H9 (cell line): ENCODE data around the gene LGR5. TPM values are rescaled to one million over a fixed set of nuclear protein-coding genes. Genes with fewer than 3 reads are reported as not detected.

Experiments used
- DNase-seq: peaks from one replicate; pipeline ENCODE4 v3.0.0-alpha.2; 2017
- H2AFZ ChIP-seq: one replicate; pipeline ENCODE4 v1.6.1; 2013; ENCODE audit warnings: mild to moderate bottlenecking, low read length, control low read depth, moderate library complexity
- H2AK5ac ChIP-seq: 2 replicates; pipeline ENCODE4 v1.6.1; 2013; ENCODE audit warnings: low read length, control low read depth, mixed read lengths; ENCODE audit not compliant: insufficient read length
- H2BK120ac ChIP-seq: one replicate; pipeline ENCODE4 v1.6.1; 2013; ENCODE audit warnings: low read depth, mild to moderate bottlenecking, low read length, control low read depth, inconsistent platforms; ENCODE audit not compliant: poor library complexity, severe bottlenecking
- H2BK12ac ChIP-seq: 2 replicates; pipeline ENCODE4 v1.6.1; 2013; ENCODE audit warnings: low read length, control low read depth, mixed read lengths, low read depth; ENCODE audit not compliant: insufficient read length
- H2BK15ac ChIP-seq: 2 replicates; pipeline ENCODE4 v1.6.1; 2013; ENCODE audit warnings: low read depth, low read length, control low read depth
- H2BK20ac ChIP-seq: one replicate; pipeline ENCODE4 v1.6.1; 2013; ENCODE audit warnings: low read depth, mild to moderate bottlenecking, low read length, control low read depth, inconsistent platforms; ENCODE audit not compliant: poor library complexity, severe bottlenecking
- H2BK5ac ChIP-seq: 2 replicates; pipeline ENCODE4 v1.6.1; 2013; ENCODE audit warnings: low read length, control low read depth, mixed read lengths; ENCODE audit not compliant: insufficient read length
- H3K14ac ChIP-seq: 2 replicates; pipeline ENCODE4 v1.6.1; 2013; ENCODE audit warnings: low read length, control low read depth; ENCODE audit not compliant: insufficient read depth
- H3K18ac ChIP-seq: 2 replicates; pipeline ENCODE4 v1.6.1; 2013; ENCODE audit warnings: low read depth, mild to moderate bottlenecking, mixed read lengths, low read length, control low read depth; ENCODE audit not compliant: insufficient read length
- H3K23ac ChIP-seq: 2 replicates; pipeline ENCODE4 v1.6.1; 2013; ENCODE audit warnings: low read length, control low read depth, mixed read lengths, low read depth; ENCODE audit not compliant: insufficient read length
- H3K23me2 ChIP-seq: 2 replicates; pipeline ENCODE4 v1.6.1; 2013; ENCODE audit warnings: low read depth, mild to moderate bottlenecking, mixed read lengths, low read length, control low read depth; ENCODE audit not compliant: insufficient read length, poor library complexity, severe bottlenecking
- H3K27ac ChIP-seq: 2 replicates; pipeline ENCODE4 v1.5.1; 2013; ENCODE audit warnings: low read length, control low read depth, mixed read lengths, low read depth; ENCODE audit not compliant: insufficient read length
- H3K27me3 ChIP-seq: 2 replicates; pipeline ENCODE4 v1.6.1; 2013; ENCODE audit warnings: low read length, control low read depth, inconsistent platforms; ENCODE audit not compliant: insufficient read depth
- H3K4ac ChIP-seq: 2 replicates; pipeline ENCODE4 v1.6.1; 2013; ENCODE audit warnings: low read depth, mild to moderate bottlenecking, control low read depth, inconsistent platforms, low read length, moderate library complexity
- H3K4me1 ChIP-seq: 2 replicates; pipeline ENCODE4 v1.6.1; 2013; ENCODE audit warnings: low read length, control low read depth, inconsistent platforms; ENCODE audit not compliant: insufficient read depth
- H3K4me2 ChIP-seq: 2 replicates; pipeline ENCODE4 v1.6.1; 2013; ENCODE audit warnings: low read length, control low read depth, mixed read lengths; ENCODE audit not compliant: insufficient read length, insufficient read depth
- H3K56ac ChIP-seq: 2 replicates; pipeline ENCODE4 v1.6.1; 2013; ENCODE audit warnings: low read depth, mild to moderate bottlenecking, mixed read lengths, low read length, control low read depth; ENCODE audit not compliant: insufficient read length
- H3K79me1 ChIP-seq: 2 replicates; pipeline ENCODE4 v1.6.1; 2013; ENCODE audit warnings: low read depth, mild to moderate bottlenecking, moderate library complexity, low read length, control low read depth, inconsistent platforms; ENCODE audit not compliant: insufficient read depth, poor library complexity, severe bottlenecking
- H3K79me2 ChIP-seq: 2 replicates; pipeline ENCODE4 v1.6.1; 2013; ENCODE audit warnings: low read length, control low read depth, inconsistent platforms; ENCODE audit not compliant: insufficient read depth
- H3K9ac ChIP-seq: 2 replicates; pipeline ENCODE4 v1.6.1; 2013; ENCODE audit warnings: low read length, control low read depth, mixed read lengths; ENCODE audit not compliant: insufficient read length; ENCODE audit errors: extremely low read depth
- H3K9me3 ChIP-seq: one replicate; pipeline ENCODE4 v1.6.1; 2013; ENCODE audit warnings: low read depth, low read length, inconsistent platforms; ENCODE audit not compliant: control insufficient read depth
- H3T11ph ChIP-seq: one replicate; pipeline ENCODE4 v1.6.1; 2013; ENCODE audit warnings: mild to moderate bottlenecking, low read length, control low read depth, inconsistent platforms
- H4K20me1 ChIP-seq: one replicate; pipeline ENCODE4 v1.6.1; 2013; ENCODE audit not compliant: control insufficient read depth, insufficient read length, insufficient read depth
- H4K5ac ChIP-seq: 2 replicates; pipeline ENCODE4 v1.6.1; 2013; ENCODE audit warnings: low read depth, mild to moderate bottlenecking, mixed read lengths, low read length, control low read depth; ENCODE audit not compliant: insufficient read length
- H4K8ac ChIP-seq: replicated peaks from 2 replicates; pipeline ENCODE4 v1.6.1; 2013; ENCODE audit warnings: low read length, control low read depth, mixed read lengths, low read depth; ENCODE audit not compliant: insufficient read length
- H4K91ac ChIP-seq: 2 replicates; pipeline ENCODE4 v1.6.1; 2013; ENCODE audit warnings: low read depth, mild to moderate bottlenecking, moderate library complexity, mixed read lengths, low read length, control low read depth; ENCODE audit not compliant: insufficient read length
- H3K27ac Mint-ChIP-seq, 3 experiments: 2 replicates in 2 of 3; 3 replicates in 1 of 3; pipeline ENCODE4 v1.8.0; 2020 to 2021; ENCODE audit warnings: mixed read lengths in 3 of 3, mild to moderate bottlenecking in 1 of 3, moderate library complexity in 1 of 3
- H3K27me3 Mint-ChIP-seq: 2 replicates; pipeline ENCODE4 v1.8.0; 2021; ENCODE audit warnings: low read depth, mild to moderate bottlenecking, moderate library complexity, mixed read lengths
- H3K36me3 Mint-ChIP-seq, 3 experiments: 2 replicates in 2 of 3; 3 replicates in 1 of 3; pipeline ENCODE4 v1.8.0; 2020 to 2021; ENCODE audit warnings: low read depth in 3 of 3, mixed read lengths in 3 of 3; ENCODE audit not compliant: insufficient read depth in 1 of 3
- H3K4me1 Mint-ChIP-seq, 2 experiments: 2 replicates each; pipeline ENCODE4 v1.8.0; 2020; ENCODE audit warnings: mixed read lengths in 2 of 2
- H3K4me3 Mint-ChIP-seq, 2 experiments: 2 replicates in 1 of 2; 3 replicates in 1 of 2; pipeline ENCODE4 v1.8.0; 2020 to 2021; ENCODE audit warnings: mild to moderate bottlenecking in 2 of 2, mixed read lengths in 2 of 2, moderate library complexity in 1 of 2
- H3K9me3 Mint-ChIP-seq, 2 experiments: 2 replicates in 1 of 2; 3 replicates in 1 of 2; pipeline ENCODE4 v1.8.0; 2020; ENCODE audit warnings: mild to moderate bottlenecking in 2 of 2, mixed read lengths in 2 of 2, moderate library complexity in 1 of 2
- CTCF ChIP-seq: fragments of 200-600 bp; sonication (generic); conservative IDR thresholded peaks from 3 replicates; pipeline ENCODE4 v1.8.0; 2021; ENCODE audit warnings: antibody characterized with exemption, mild to moderate bottlenecking
- WGBS: extraction: QIAGEN DNeasy Blood & Tissue Kit; methylation state at CpG from one replicate; pipeline ENCODE4 v1.1.7; 2013; ENCODE audit warnings: missing lambda C conversion rate, low lambda C conversion rate, mixed read lengths; ENCODE audit not compliant: insufficient read length; ENCODE audit errors: extremely low coverage; 5-methylcytosine and 5-hydroxymethylcytosine counted together
- total RNA-seq: library from RNA; stranded (reverse); gene quantifications from 2 replicates; pipeline ENCODE4 v1.2.1, GENCODE V29; 2021

The LGR5 gene
- total RNA-seq, 1 experiment from 2014 or later: 0.09 TPM

- Histone ChIP-seq H2BK12ac (no peak overlapping the region), H3K23me2 (no peaks in the 10 kb centered on the region), H4K8ac (no peak overlapping the region), H3T11ph (no peak overlapping the region), H2BK5ac (no peak overlapping the region), H3K18ac (no peak overlapping the region), H3K9ac (no peak overlapping the region), H3K23ac (no peak overlapping the region), H2BK15ac (no peak overlapping the region), H3K4ac (no peak overlapping the region), H2BK120ac (no peak overlapping the region), H3K4me2 (no peak overlapping the region), H3K27me3 (no peaks in the 10 kb centered on the region), H4K91ac (no peak overlapping the region), H2AFZ (no peak overlapping the region), H3K14ac (no peak overlapping the region), H2AK5ac (no peak overlapping the region), H3K79me1 (no peaks in the 10 kb centered on the region), H3K27ac (no peak overlapping the region), H2BK20ac (no peak overlapping the region), H3K4me1 (no peaks in the 10 kb centered on the region), H4K5ac (no peak overlapping the region), H3K56ac (no peak overlapping the region), H4K20me1 (no peaks in the 10 kb centered on the region), H3K9me3 (no peaks in the 10 kb centered on the region), H3K79me2 (no peaks in the 10 kb centered on the region)
- Mint-ChIP-seq H3K9me3 (no peaks in the 10 kb centered on the region), H3K36me3 (no peaks in the 10 kb centered on the region), H3K27me3 (no peaks in the 10 kb centered on the region), H3K4me3 (no peak overlapping the region), H3K4me1 (peaks cover 11 to 12% of the 10 kb centered on the region in 2 experiments), H3K27ac (no peak overlapping the region)
- DNase-seq: no peak
- TF ChIP-seq CTCF: no peak
- no CpG with 5 or more reads among the region's 4 CpGs for WGBS
These were observed 20.7 kb downstream of the LGR5 start for GRCh38 chr12:71460318-71460717.
